ENCODE results near the gene GALNT5.
"Not testable (repeated sequence)": the region's sequence is repeated elsewhere in the genome, so short reads cannot be mapped to it uniquely, and the experiment has no call there.

The GALNT5 gene

GRCh38 chr2:157329524-157329923 is 72.0 kb downstream of the GALNT5 start:
- DNase-seq, result peak; percentile 54

DNA sequence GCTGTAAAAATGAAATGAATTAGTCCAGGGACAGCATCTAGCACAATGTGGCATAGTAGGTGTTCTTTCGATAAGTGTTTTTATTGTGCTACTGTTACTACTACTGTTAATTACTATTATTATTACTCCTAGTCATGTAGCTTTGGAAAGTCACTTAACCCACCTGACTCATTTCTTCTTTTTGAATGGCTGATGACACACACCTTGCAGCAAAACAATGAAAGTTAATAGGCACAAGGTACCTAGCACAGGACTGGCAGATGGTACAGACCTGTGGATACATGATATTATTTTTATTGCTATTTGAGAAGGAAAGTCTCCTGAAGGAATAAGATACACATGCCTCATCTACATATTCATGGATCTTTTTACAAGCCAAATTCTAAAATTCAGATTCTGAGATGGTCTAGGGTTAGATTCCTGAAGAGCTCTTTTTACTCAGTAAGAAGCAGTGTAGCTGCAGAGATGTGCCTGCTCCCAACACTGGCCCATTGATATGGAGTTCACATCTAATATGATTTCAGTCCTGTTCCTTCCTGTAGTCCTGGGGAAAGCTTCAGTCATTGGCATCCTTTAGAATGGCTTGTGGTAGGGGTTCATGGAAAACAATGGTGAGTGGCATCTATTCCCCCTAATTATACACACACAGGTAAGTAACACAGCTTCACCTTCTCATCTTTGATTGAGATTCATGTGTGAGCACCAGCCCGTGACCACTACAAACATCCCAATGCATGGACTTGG is 76.0 kb downstream of the GALNT5 start:
- DNase-seq, result no peak

DNA sequence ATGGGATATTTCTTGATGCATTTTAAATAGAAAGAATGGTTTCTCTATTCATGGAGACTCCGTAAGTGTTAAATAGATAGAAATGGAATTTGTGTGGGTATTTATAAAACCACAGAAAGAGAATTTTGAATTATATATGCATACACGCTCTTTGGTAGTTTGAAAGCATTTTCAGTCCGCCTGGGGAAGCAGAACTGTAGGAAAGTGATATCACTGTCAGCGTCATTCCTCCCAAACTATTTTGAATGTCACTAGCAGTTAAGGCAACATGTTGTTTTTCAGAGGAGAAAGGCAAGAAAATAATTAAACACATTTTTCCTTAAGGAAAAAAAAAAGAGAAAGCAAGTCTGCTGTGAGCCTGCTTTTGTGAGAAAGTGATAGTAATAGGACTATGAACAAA is 76.8 kb downstream of the GALNT5 start:
- DNase-seq, result no peak

GRCh38 chr2:157334797-157335196 is 77.3 kb downstream of the GALNT5 start:
- no peak for DNase-seq

- DNase-seq, result no peak
These were observed 78.9 kb downstream of the GALNT5 start for GRCh38 chr2:157336137-157337010.

- no peak for DNase-seq
These were observed 80.5 kb downstream of the GALNT5 start for GRCh38 chr2:157337978-157338377.

DNA sequence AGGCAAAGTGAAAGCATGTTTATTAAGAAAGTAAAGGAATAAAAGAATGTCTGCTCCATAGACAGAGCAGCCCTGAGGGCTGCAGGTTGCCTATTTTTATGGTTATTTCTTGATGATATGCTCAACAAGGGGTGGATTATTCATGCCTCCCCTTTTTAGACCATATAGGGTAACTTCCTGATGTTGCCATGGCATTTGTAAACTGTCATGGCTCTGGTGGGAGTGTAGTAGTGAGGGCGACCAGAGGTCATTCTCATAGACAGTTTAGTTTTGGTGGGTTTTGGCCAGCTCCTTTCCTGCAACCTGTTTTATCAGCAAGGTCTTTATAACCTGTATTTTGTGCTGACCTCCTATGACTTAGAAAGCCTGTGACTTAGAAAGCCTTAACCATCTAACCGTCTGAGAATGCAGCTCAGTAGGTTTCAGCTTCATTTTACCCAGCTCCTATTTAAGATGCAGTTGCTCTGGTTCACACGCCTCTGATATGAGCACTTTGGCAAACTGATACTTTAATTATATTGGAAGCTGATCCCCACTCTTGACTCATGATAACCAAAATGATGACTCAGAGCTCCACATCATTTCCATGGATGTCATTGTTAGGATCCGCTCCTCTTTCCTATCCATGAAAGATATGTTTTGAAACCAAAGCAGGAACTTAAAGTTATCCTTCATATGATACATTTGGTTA is 82.6 kb downstream of the GALNT5 start:
- DNase-seq, result no peak

DNA sequence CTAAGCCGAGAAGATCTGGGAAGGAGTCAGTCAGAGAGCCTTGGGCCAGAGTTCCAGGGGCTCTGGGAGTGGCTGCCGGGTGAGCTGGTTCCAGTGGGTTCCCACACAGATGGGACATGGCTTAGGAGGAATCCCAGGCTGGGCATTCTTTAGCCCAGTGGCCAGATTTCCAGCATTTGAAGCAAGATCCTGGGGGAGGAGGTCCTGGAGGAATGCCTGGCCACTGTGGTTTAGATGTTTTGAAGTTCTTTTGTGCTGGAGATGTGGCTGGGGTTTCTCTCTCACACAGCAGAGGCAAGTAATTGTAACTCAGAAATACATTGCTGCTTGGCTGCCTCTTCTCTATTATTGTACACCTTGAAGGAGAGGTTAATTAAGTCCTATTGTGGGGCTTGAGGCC is 83.9 kb downstream of the GALNT5 start:
- not testable (repeated sequence) for DNase-seq

DNA sequence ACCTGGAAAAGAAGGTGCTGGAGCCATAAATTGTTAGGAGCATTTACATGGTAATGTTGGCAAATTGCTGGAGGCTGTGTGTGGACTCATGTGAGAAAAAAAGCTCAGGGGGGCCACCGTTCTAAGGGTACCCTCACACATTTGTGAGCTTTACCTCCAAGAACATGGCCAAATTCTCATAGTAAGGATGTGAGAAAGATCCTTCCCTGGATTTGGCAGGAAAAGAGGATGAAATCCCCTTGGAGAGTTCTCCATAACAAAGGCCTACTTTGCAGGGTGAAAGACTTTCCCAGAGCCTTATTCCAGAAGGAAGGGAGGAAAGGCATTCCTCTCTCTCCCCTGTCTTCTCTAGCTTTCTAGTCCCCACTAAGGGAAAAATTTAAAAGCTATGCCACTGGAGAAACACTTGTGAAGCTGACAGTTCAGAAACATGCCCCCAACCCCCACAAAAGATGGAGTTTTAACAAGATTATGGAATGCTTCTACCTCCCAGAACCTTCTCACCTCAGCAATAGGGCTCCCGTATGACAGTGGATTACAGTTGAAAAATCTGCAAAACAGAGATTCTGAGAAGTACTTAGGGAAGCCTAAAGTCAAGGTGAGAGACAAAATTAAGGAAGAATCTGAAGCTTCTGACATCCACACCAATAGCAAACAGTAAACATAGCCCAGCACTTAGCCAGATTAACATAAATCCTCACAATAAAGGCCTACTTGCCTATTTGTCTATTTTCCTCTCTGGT is 88.3 kb downstream of the GALNT5 start:
- no peak for DNase-seq

GRCh38 chr2:157348291-157348921 is 90.9 kb downstream of the GALNT5 start:
- no peak for DNase-seq

GRCh38 chr2:157349949-157350515 is 92.5 kb downstream of the GALNT5 start:
- no peak for DNase-seq

DNA sequence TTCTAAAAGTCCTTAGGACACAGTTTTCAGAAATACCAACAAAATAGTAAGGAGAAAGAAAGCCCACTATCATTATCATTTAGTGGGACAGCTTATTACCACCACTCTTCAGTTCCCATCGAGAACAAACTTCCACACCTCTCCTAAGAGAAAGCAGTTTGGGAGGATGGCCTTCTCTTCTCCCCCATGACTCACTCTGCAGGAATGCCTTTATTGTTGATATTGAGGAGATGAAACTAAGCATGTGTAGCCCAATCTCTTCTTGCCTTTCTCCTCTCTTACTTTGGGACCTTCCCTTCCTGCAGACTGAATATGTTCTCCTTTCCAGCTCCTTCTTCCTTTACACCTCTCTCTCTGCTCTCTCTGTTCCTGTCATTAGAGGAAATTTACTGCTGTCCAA is 98.1 kb downstream of the GALNT5 start:
- DNase-seq, result no peak

GRCh38 chr2:157359628-157360027 is 102.1 kb downstream of the GALNT5 start:
- no peak for DNase-seq

GRCh38 chr2:157361526-157361925 is 104.0 kb downstream of the GALNT5 start:
- no peak for DNase-seq

- DNase-seq, result no peak
These were observed 105.1 kb downstream of the GALNT5 start for GRCh38 chr2:157362627-157363026.

DNA sequence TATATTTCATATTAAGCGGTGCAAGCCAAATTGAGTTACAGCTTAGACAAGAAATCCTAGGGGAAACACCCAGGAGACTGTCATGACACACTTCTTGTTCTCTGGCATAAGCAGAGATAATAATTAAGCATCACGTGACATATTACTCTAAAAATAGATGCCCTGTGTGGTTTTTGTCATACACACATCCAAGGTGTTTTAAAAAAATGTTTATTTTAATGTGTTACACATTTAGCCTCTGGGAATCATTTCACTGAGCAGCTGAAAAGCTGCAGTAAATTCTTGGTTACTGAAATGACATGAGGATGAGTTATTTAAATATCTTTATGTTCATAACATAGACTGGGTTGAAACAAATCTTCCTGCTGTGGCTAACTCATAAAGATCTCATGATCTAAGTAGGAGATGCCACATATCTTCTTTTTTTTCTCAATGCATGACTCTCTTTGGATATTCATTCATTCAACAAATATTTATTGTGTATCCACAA is 106.2 kb downstream of the GALNT5 start:
- DNase-seq, result no peak
